Liver (tissue), 9 donors: ENCODE results near the gene FANCM. TPM values are rescaled to one million over a fixed set of nuclear protein-coding genes. Genes with fewer than 3 reads are reported as not detected.

Experiments
- DNase-seq: peaks from one replicate; pipeline ENCODE4 v3.0.0-alpha.2; 2017; ENCODE audit warnings: low spot score
- H3K27ac ChIP-seq, 2 donors: one replicate each; pipeline ENCODE4 v1.7.0; 2013; ENCODE audit warnings: inconsistent platforms in 2 of 2, low read length in 2 of 2, control low read depth in 1 of 2, low read depth in 1 of 2, mild to moderate bottlenecking in 1 of 2
- H3K27me3 ChIP-seq, 4 donors: one replicate each; pipeline versions ENCODE4 v1.6.1 to v1.7.0; 2013; ENCODE audit warnings: low read length in 3 of 4, inconsistent platforms in 1 of 4, mild to moderate bottlenecking in 1 of 4, moderate library complexity in 1 of 4; ENCODE audit not compliant: control insufficient read depth in 4 of 4, insufficient read depth in 4 of 4
- H3K36me3 ChIP-seq, 4 donors: one replicate each; pipeline versions ENCODE4 v1.6.1 to v1.7.0; 2013; ENCODE audit warnings: low read length in 3 of 4, mild to moderate bottlenecking in 3 of 4, low read depth in 1 of 4, moderate library complexity in 1 of 4; ENCODE audit not compliant: control insufficient read depth in 4 of 4, insufficient read depth in 3 of 4
- H3K4me1 ChIP-seq, 4 donors: one replicate each; pipeline versions ENCODE4 v1.6.1 to v1.7.0; 2013; ENCODE audit warnings: low read length in 3 of 4, mild to moderate bottlenecking in 3 of 4, moderate library complexity in 1 of 4; ENCODE audit not compliant: control insufficient read depth in 4 of 4, insufficient read depth in 4 of 4
- H3K4me3 ChIP-seq, 3 donors: one replicate each; pipeline versions ENCODE4 v1.6.1 to v1.7.0; 2013; ENCODE audit warnings: low read length in 3 of 3, control low read depth in 1 of 3, low read depth in 1 of 3, mild to moderate bottlenecking in 1 of 3
- H3K9ac ChIP-seq, 2 donors: one replicate each; pipeline ENCODE4 v1.7.0; 2013; ENCODE audit warnings: low read length in 2 of 2, mild to moderate bottlenecking in 2 of 2, moderate library complexity in 2 of 2, control low read depth in 1 of 2, low read depth in 1 of 2
- H3K9me3 ChIP-seq, 4 donors: one replicate each; pipeline versions ENCODE4 v1.6.1 to v1.7.0; 2013; ENCODE audit warnings: low read length in 3 of 4; ENCODE audit not compliant: control insufficient read depth in 4 of 4
- ATF3 ChIP-seq: IDR thresholded peaks from 2 replicates; pipeline ENCODE4 v1.6.1; 2016; ENCODE audit warnings: antibody characterized with exemption
- EGR1 ChIP-seq, 2 donors: IDR thresholded peaks; 2 replicates each; pipeline ENCODE4 v1.6.1; 2016 to 2018; ENCODE audit warnings: antibody characterized with exemption in 2 of 2, low read depth in 2 of 2
- FOXA1 ChIP-seq: IDR thresholded peaks from 2 replicates; pipeline ENCODE4 v1.6.1; 2016; ENCODE audit warnings: antibody characterized with exemption
- FOXA2 ChIP-seq: IDR thresholded peaks from 2 replicates; pipeline ENCODE4 v1.6.1; 2016; ENCODE audit warnings: antibody characterized with exemption
- GABPA ChIP-seq, 2 donors: IDR thresholded peaks in 1 of 2; conservative IDR thresholded peaks in 1 of 2; 2 replicates each; pipeline ENCODE4 v1.6.1; 2016; ENCODE audit warnings: antibody characterized with exemption in 2 of 2, mild to moderate bottlenecking in 1 of 2, moderate library complexity in 1 of 2
- HNF4A ChIP-seq, 2 donors: conservative IDR thresholded peaks; 2 replicates each; pipeline ENCODE4 v1.6.1; 2016; ENCODE audit warnings: antibody characterized with exemption in 2 of 2, mild to moderate bottlenecking in 2 of 2
- HNF4G ChIP-seq: IDR thresholded peaks from 2 replicates; pipeline ENCODE4 v1.6.1; 2016; ENCODE audit warnings: antibody characterized with exemption
- JUND ChIP-seq, 2 donors: IDR thresholded peaks; 2 replicates each; pipeline ENCODE4 v1.6.1; 2016; ENCODE audit warnings: antibody characterized with exemption in 2 of 2
- MAX ChIP-seq: IDR thresholded peaks from 2 replicates; pipeline ENCODE4 v1.6.1; 2016; ENCODE audit warnings: antibody characterized with exemption
- NR2F2 ChIP-seq: IDR thresholded peaks from 2 replicates; pipeline ENCODE4 v1.6.1; 2016; ENCODE audit warnings: antibody characterized with exemption
- RAD21 ChIP-seq, 2 donors: IDR thresholded peaks; 2 replicates each; pipeline ENCODE4 v1.6.1; 2016; ENCODE audit warnings: antibody characterized with exemption in 2 of 2, mild to moderate bottlenecking in 2 of 2
- RXRA ChIP-seq, 2 donors: IDR thresholded peaks; 2 replicates each; pipeline ENCODE4 v1.6.1; 2017 to 2018; ENCODE audit warnings: antibody characterized with exemption in 2 of 2, mild to moderate bottlenecking in 1 of 2
- SP1 ChIP-seq: IDR thresholded peaks from 2 replicates; pipeline ENCODE4 v1.6.1; 2018; ENCODE audit warnings: antibody characterized with exemption, mild to moderate bottlenecking
- TAF1 ChIP-seq: conservative IDR thresholded peaks from 2 replicates; pipeline ENCODE4 v1.6.1; 2016; ENCODE audit warnings: antibody characterized with exemption, mild to moderate bottlenecking
- YY1 ChIP-seq: IDR thresholded peaks from 2 replicates; pipeline ENCODE4 v1.6.1; 2016; ENCODE audit warnings: antibody characterized with exemption, mild to moderate bottlenecking
- ZBTB33 ChIP-seq: IDR thresholded peaks from 2 replicates; pipeline ENCODE4 v1.6.1; 2016; ENCODE audit warnings: antibody characterized with exemption
- WGBS: extraction: QIAGEN DNeasy Blood & Tissue Kit; methylation state at CpG from one replicate; pipeline ENCODE4 v1.1.7; 2013; 5-methylcytosine and 5-hydroxymethylcytosine counted together
- polyA plus RNA-seq, 2 donors: library from polyadenylated mRNA; stranded (reverse) in 1 of 2; unstranded in 1 of 2; fragments of 200-250 nt in 1 of 2; fragments of >200 nt in 1 of 2; fragmentation: Nextera tagmentation in 1 of 2; extraction: Ambion mirVana in 1 of 2; gene quantifications; one replicate each; pipeline versions ENCODE4 v1.2.1 to v1.2.3, GENCODE V29; 2013 to 2015
- total RNA-seq, 2 donors: library from RNA; depleted of rRNA; stranded (reverse); fragments of >200 nt; gene quantifications; one replicate each; pipeline ENCODE4 v1.2.3, GENCODE V29; 2014
- TF ChIP-seq, protein P1 (sequence below): IDR thresholded peaks from 2 replicates; pipeline ENCODE4 v1.6.1; 2016; ENCODE audit warnings: antibody characterized with exemption, mild to moderate bottlenecking
- TF ChIP-seq, protein P2 (sequence below): fragments of 150-350 bp; IDR thresholded peaks from 2 replicates; pipeline ENCODE4 v1.5.1; 2017; ENCODE audit warnings: improper control_type of control experiment, low read depth, low read length; ENCODE audit not compliant: missing input control
- donor health status: healthy.
- donor health status: healthy.
- donor health status: healthy.
- donor health status: healthy.
- donor health status: healthy.

Gene FANCM
- total and polyA plus RNA-seq, 4 donors, result 0.38 to 7.4 (median 3.1) TPM

DNA sequence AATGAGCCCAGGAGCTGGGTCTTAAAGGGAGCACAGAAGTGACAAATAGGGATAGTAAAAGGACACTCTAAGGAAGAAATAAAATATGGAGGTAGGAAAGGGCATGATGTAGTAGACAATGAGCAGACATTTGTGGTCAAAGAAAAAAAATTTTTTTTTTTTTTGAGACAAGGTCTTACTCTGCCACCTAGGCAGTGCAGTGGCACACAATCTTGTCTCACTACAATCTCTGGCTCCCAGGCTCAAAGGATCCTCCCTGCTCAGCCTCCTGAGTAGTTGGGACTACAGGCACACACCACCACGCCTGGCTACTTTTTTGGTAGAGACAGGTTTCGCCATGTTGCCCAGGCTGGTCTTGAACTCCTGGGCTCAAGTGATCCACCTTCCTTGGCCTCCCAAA is 10.0 kb upstream of the FANCM start:
- Histone ChIP-seq H3K4me3 (no peak overlapping the region), H3K36me3 (peaks cover 1 to 29% (median 14%) of the 10 kb centered on the region in 4 donors), H3K4me1 (no peaks in the 10 kb centered on the region), H3K27ac (no peak overlapping the region), H3K9me3 (no peaks in the 10 kb centered on the region), H3K9ac (no peak overlapping the region), H3K27me3 (no peaks in the 10 kb centered on the region)
- TF ChIP-seq ZBTB33 (no peak), RAD21 (IDR thresholded peaks at IDR 0.05) (no peak), GABPA (IDR thresholded peaks at IDR 0.05 in 1 of 2, conservative IDR thresholded peaks at IDR 0.05 in 1 of 2) (no peak), EGR1 (IDR thresholded peaks at IDR 0.05; ENCODE audit: low read depth in 2 of 2) (no peak), HNF4A (conservative IDR thresholded peaks at IDR 0.05) (no peak), FOXA2 (no peak), RXRA (IDR thresholded peaks at IDR 0.05) (no peak), TAF1 (no peak), ATF3 (no peak), NR2F2 (no peak), MAX (no peak), SP1 (no peak), JUND (IDR thresholded peaks at IDR 0.05) (no peak), YY1 (no peak), HNF4G (no peak), FOXA1 (no peak)
- TF ChIP-seq, protein P1, sequence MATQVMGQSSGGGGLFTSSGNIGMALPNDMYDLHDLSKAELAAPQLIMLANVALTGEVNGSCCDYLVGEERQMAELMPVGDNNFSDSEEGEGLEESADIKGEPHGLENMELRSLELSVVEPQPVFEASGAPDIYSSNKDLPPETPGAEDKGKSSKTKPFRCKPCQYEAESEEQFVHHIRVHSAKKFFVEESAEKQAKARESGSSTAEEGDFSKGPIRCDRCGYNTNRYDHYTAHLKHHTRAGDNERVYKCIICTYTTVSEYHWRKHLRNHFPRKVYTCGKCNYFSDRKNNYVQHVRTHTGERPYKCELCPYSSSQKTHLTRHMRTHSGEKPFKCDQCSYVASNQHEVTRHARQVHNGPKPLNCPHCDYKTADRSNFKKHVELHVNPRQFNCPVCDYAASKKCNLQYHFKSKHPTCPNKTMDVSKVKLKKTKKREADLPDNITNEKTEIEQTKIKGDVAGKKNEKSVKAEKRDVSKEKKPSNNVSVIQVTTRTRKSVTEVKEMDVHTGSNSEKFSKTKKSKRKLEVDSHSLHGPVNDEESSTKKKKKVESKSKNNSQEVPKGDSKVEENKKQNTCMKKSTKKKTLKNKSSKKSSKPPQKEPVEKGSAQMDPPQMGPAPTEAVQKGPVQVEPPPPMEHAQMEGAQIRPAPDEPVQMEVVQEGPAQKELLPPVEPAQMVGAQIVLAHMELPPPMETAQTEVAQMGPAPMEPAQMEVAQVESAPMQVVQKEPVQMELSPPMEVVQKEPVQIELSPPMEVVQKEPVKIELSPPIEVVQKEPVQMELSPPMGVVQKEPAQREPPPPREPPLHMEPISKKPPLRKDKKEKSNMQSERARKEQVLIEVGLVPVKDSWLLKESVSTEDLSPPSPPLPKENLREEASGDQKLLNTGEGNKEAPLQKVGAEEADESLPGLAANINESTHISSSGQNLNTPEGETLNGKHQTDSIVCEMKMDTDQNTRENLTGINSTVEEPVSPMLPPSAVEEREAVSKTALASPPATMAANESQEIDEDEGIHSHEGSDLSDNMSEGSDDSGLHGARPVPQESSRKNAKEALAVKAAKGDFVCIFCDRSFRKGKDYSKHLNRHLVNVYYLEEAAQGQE, result no peak
- TF ChIP-seq, protein P2, sequence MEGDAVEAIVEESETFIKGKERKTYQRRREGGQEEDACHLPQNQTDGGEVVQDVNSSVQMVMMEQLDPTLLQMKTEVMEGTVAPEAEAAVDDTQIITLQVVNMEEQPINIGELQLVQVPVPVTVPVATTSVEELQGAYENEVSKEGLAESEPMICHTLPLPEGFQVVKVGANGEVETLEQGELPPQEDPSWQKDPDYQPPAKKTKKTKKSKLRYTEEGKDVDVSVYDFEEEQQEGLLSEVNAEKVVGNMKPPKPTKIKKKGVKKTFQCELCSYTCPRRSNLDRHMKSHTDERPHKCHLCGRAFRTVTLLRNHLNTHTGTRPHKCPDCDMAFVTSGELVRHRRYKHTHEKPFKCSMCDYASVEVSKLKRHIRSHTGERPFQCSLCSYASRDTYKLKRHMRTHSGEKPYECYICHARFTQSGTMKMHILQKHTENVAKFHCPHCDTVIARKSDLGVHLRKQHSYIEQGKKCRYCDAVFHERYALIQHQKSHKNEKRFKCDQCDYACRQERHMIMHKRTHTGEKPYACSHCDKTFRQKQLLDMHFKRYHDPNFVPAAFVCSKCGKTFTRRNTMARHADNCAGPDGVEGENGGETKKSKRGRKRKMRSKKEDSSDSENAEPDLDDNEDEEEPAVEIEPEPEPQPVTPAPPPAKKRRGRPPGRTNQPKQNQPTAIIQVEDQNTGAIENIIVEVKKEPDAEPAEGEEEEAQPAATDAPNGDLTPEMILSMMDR, result no peak
- WGBS, result 100% methylated on average over 2 of the region's 2 CpGs
- no peak for DNase-seq
